ENCODE data around the gene CD40.

Gene CD40

DNA sequence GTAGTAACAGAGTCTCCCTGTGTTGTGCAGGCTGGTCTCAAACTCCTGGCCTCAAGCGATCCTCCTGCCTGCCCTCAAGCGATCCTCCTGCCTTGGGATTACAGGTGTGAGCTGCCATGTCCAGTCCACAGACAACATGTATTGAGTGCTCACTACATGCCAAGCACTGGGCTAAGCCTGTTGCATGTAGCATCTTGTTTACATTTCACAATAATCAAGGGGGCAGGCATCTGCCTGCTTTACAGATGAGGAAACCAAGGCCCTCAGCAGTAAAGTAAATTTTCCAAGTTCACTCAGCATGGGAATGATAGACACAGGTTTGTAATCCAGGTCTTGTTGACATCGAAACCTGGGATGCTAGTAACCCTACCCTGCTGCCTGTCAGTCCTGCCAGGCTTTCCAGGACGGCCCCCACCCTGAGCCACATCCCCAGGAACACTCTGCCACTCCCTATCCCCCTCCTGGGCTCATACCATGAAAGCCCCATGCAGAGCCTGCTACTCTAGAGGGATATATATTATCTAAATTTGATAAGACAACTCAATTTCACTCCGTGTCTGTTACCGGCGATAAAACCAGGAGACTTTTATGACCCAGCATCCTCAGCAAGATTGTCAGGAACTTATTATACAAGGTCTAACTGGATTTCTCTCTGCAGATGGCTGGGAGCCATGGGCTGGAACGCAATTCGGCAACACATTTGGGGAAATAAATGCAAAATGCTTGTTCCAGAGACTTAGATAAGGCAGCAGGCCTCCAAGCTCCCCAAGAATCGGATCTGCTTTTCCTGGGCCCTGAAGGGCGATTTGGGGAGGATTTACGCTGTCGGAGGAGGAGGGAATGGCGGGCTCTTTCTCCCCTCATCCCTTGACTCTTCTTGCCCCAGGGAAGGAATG is 30.4 kb downstream of the CD40 start:
- no peak for DNase-seq (ENCODE audit: low read depth, low spot score)

DNA sequence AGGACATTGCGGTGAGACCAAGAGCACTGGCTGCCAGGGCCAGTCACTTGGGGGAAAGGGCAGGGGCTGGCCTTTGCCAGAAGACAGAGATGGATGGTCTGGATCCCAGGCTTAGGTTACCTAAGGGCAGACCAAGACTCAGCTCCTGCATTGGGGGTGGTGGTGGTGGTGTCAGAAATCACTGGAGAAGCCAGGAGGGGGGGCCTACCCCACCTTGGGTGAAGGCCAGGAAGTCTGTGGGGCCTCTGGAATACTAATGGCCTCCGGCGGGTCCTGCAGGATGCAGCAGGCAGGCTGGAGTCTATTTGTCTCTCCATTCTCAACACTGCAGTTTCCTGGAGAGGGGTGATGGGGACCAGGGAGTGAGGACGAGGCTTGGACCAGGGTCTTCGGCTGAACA is 32.8 kb downstream of the CD40 start:
- DNase-seq (ENCODE audit: low read depth, low spot score): no peak

DNA sequence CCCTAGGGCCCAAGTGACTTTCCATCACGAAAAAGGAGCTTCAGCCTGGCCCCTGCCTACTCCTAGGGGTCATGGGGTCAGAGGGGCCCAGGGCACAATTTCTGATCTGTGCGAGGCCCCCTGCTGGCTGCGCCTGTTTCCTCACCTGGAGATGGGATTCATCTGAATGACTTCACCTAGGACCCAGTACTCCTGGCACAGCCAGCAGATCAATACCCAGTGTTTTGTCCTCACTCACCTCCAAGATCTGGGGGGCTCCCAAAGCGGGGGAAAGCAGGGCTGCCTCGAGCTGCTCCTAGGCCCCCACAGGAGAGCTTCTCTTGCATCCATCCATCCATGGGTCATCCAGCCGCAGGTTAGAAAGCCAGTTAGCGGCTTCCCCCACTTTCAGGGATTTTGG is 33.8 kb downstream of the CD40 start:
- no peak for DNase-seq (ENCODE audit: low read depth, low spot score)

DNA sequence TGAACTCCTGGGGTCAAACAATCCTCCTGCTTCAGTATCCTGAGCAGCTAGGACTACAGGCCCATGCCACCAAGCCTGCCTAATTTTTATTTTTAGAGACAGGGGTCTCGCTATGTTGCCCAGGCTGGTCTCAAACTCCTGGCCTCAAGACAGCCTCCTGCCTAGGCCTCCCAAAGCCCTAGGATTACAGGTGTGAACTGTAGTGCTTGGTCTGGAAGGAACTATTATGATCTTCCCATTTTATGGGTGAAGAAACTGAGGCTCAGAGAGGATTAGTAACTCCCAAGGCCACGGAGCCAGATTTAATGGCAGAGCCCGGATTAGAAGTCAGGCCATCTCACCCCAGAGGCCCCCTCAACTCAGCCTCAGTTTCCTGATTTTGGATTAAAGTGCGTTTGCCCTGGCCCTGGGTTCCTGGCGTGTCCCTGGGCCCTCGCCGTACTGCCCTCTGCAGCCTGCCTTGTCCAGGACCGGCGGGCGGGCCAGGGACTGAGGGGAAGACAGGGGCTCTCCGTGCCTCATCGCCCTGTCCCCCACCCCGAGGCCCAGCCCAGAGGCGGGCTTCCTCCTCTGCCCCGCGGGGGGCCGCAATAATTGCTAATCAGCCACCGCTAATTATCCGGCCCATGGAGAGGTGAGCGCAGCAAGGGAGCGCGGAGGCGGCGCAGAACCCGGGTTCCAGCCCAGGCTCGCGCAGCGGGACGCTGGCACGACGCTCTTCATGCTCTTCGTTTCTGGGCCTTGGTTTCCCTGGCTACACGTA is 34.9 kb downstream of the CD40 start:
- DNase-seq (ENCODE audit: low read depth, low spot score): no peak

DNA sequence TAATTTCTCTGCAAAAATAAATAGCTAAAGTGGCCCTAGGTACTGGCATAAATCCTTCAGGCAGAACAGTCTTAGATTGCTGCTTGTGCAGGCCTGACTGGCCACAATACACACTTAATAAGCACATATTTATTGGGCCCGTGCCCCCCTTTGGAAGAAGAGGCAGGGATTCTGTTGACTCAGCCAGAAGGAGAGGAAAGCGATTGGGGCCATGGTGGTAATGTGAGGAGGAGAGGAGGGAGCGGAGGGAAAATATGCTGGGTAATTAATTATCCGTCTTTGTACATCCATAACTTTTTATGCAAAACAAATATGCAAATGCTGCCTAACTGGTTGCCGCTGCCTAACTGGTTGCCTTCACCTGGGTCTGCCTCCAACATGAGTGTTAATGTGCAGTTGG is 36.2 kb downstream of the CD40 start:
- DNase-seq (ENCODE audit: low read depth, low spot score): no peak

GRCh38 chr20:46154796-46155195 is 36.7 kb downstream of the CD40 start:
- no peak for DNase-seq (ENCODE audit: low read depth, low spot score)

GRCh38 chr20:46156065-46156464 is 38.0 kb downstream of the CD40 start:
- no peak for DNase-seq (ENCODE audit: low read depth, low spot score)

DNA sequence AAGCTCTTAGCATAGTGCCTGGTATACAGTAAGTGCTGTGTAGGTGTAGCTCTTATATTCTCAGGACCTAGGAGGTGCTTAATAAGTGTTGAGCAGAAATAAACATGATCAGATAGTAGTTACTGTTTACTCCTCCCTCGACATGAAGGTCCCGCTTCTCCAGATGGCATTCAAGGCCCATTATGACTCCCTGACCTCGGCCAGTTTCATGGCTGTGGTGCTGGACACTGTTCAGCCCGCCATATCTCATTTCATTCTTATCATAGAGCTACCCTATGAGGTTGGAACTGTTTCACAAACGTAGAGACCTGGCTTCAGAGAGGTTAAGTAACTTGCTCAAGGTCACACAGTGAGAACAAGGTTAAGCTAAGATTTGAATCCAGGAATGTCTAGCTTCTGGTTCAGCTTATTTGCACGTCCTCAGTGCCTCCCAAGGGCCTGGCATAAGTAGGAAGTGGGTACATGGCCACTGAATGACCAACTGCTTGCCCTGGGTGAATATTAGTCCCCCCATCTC is 39.0 kb downstream of the CD40 start:
- DNase-seq (ENCODE audit: low read depth, low spot score): no peak

DNA sequence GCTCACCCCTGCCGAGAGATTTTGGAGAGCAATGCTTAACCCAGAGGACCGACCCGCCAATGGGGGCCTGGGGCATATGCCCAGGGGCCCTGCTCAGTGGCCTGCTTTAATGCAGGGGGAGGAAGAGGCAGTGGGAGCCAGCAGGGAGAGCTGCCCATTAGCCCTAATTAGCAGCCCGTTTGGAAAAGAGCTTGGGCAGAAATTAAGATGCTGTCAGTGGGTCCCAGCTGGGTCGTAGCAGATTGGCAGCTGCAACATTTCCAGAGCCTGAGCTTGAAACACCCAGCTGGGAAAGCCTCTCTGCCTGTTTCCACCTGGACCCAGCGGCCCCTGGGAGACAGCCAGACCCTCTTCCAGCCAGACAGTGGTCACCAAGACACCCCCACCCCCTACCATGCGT is 39.5 kb downstream of the CD40 start:
- DNase-seq (ENCODE audit: low read depth, low spot score): no peak

- DNase-seq (ENCODE audit: low read depth, low spot score): no peak
Observed at GRCh38 chr20:46158476-46158987, 40.4 kb downstream of the CD40 start.

GRCh38 chr20:46159101-46159897 is 41.2 kb downstream of the CD40 start:
- no peak for DNase-seq (ENCODE audit: low read depth, low spot score)

GRCh38 chr20:46160661-46161060 is 42.5 kb downstream of the CD40 start:
- no peak for DNase-seq (ENCODE audit: low read depth, low spot score)

GRCh38 chr20:46161921-46162320 is 43.8 kb downstream of the CD40 start:
- no peak for DNase-seq (ENCODE audit: low read depth, low spot score)

GRCh38 chr20:46164254-46164653 is 46.1 kb downstream of the CD40 start:
- no peak for DNase-seq (ENCODE audit: low read depth, low spot score)

DNA sequence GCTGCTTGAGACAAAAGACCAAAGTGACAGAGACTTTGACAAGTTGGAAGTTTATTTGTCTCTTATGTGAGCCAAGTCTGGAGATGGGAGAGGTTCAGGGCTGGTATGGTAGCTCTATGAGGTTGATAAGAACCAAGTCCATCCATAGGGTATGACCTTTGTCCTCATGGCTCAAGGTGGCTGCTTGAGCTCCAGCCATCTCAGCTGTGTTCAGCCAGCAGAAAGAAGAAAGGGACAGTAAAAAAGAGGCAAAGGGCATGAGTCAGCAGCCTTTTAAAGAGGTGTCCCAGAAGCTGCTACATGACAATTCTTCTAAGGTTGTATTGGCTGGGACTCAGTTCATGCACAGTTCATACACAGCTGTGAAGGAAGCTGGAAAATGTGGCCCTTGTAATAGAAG is 49.0 kb downstream of the CD40 start:
- DNase-seq (ENCODE audit: low read depth, low spot score): no peak

DNA sequence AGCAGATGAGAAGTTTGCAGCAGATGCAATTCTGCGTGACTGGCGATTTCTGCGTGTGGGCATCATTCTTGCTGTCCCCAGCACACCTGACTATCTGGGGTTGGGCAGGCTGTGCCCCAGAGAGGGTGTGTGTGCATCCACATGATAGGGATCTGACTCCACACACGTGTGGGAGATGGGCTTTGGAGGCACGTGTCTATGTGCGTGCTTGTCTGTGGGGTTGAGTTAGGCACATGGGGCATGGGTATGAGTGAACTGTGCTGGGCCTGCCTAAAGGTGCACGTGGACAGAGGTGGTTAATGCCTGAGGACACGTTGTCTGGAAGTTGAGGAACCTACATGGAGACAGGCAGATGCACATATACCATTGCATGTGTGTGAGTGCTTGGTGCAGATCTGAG is 50.3 kb downstream of the CD40 start:
- no peak for DNase-seq (ENCODE audit: low read depth, low spot score)

GRCh38 chr20:46169245-46170171 is 51.4 kb downstream of the CD40 start:
- DNase-seq (ENCODE audit: low read depth, low spot score): no peak

GRCh38 chr20:46171476-46171875 is 53.4 kb downstream of the CD40 start:
- DNase-seq (ENCODE audit: low read depth, low spot score): no peak

DNA sequence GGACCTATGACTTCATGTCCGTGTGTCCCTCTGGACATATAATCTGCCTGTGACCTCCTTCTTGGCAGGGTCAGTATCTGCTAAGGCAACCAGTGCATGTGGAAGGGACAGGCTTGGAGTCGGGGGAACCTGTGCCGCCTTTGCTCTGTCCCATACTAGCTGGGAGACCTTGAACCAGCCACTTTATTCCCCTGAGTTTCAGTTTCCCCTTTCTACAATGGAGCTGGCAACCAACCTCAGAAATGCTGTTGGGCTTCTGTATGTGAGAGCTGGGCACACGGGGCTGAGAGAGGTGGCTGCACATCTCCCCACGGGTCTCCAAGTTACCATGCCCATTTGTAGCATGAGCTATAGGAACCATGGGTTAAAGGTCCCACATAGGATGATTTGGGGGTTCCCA is 53.8 kb downstream of the CD40 start:
- no peak for DNase-seq (ENCODE audit: low read depth, low spot score)

DNA sequence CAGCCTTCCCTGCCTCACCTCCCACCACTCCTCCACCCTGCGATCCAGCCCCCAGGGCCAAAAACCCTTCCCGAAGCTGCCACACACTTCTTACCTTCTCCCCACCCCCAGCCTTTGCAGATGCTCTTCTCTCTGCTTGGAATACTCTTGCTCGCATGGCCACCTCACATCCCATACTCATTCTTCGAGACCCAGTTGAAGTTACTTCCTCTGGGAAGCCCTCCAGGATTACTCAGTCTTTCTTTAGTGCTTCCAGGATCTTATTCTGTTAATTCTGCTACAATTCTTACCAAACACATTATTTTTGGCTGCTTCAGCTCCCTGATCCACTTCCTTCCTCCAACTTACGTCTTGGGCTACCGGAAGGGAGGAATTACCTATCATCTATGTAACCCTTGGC is 54.3 kb downstream of the CD40 start:
- DNase-seq (ENCODE audit: low read depth, low spot score): no peak

Data from astrocyte of the hippocampus (primary cell).